K562 (cell line): Measurements from ENCODE around the gene TOR1AIP2. TPM values are rescaled to one million over a fixed set of nuclear protein-coding genes. Genes with fewer than 3 reads are reported as not detected.

Source experiments
- C11orf30 ChIP-seq: fragments of 450-650 bp; IDR thresholded peaks from 2 replicates; pipeline ENCODE4 v1.6.1; 2016; ENCODE audit warnings: low read depth, mild to moderate bottlenecking
- CBX8 ChIP-seq: fragments of 200-600 bp; sonication (generic); IDR thresholded peaks from 2 replicates; pipeline ENCODE4 v1.6.1; 2012; ENCODE audit warnings: borderline replicate concordance, mixed run types, low read depth, mild to moderate bottlenecking, moderate library complexity, mixed read lengths, low read length, control low read depth, inconsistent platforms; ENCODE audit not compliant: poor library complexity, severe bottlenecking; ENCODE audit errors: extremely low read depth
- E2F5 ChIP-seq: sonication (generic); formaldehyde crosslinking; IDR thresholded peaks from 2 replicates; pipeline ENCODE4 v1.8.0; 2022; ENCODE audit warnings: mild to moderate bottlenecking, missing genetic modification reagents
- ESRRA ChIP-seq: fragments of 450-650 bp; IDR thresholded peaks from 2 replicates; pipeline ENCODE4 v1.6.1; 2014; ENCODE audit warnings: low read depth, mild to moderate bottlenecking, moderate library complexity, borderline replicate concordance
- FOXK2 ChIP-seq, 2 experiments: fragments of 450-650 bp; IDR thresholded peaks in 1 of 2; conservative IDR thresholded peaks in 1 of 2; 2 replicates each; pipeline ENCODE4 v1.6.1; 2016; ENCODE audit warnings: low read depth in 2 of 2, mild to moderate bottlenecking in 1 of 2
- GTF2F1 ChIP-seq: IDR thresholded peaks from 2 replicates; pipeline ENCODE4 v1.6.1; 2011; ENCODE audit warnings: low read depth, low read length, improper control_type of control experiment
- HOXB6 ChIP-seq: fragments of 250-450 bp; sonication (Bioruptor Pico); IDR thresholded peaks from 2 replicates; pipeline ENCODE4 v1.5.1; 2022; ENCODE audit warnings: mild to moderate bottlenecking, borderline replicate concordance
- JUNB ChIP-seq: fragments of 450-650 bp; formaldehyde crosslinking; conservative IDR thresholded peaks from 2 replicates; pipeline ENCODE4 v1.4.0; 2020; ENCODE audit warnings: mild to moderate bottlenecking
- RFX1 ChIP-seq: fragments of 450-650 bp; IDR thresholded peaks from 2 replicates; pipeline ENCODE4 v1.6.1; 2016; ENCODE audit warnings: mild to moderate bottlenecking, moderate library complexity
- RREB1 ChIP-seq: fragments of 250-450 bp; sonication (Bioruptor Pico); IDR thresholded peaks from 2 replicates; pipeline ENCODE4 v1.4.0; 2020
- SAFB ChIP-seq: fragments of 200-400 bp; formaldehyde crosslinking; IDR thresholded peaks from 2 replicates; pipeline ENCODE4 v1.6.1; 2017; ENCODE audit warnings: low read depth, low read length, borderline replicate concordance
- SRSF3 ChIP-seq: fragments of 200-400 bp; formaldehyde crosslinking; IDR thresholded peaks from 2 replicates; pipeline ENCODE4 v1.6.1; 2016; ENCODE audit warnings: mild to moderate bottlenecking, low read length, moderate library complexity; ENCODE audit not compliant: insufficient read depth
- TAL1 ChIP-seq: fragments of 450-650 bp; IDR thresholded peaks from 2 replicates; pipeline ENCODE4 v1.6.1; 2016; ENCODE audit warnings: mild to moderate bottlenecking
- TBP ChIP-seq: optimal IDR thresholded peaks from 2 replicates; pipeline ENCODE3; 2011; ENCODE audit warnings: low read depth, low read length, improper control_type of control experiment
- ZBTB2 ChIP-seq: fragments of 450-650 bp; IDR thresholded peaks from 2 replicates; pipeline ENCODE4 v1.6.1; 2016; ENCODE audit warnings: antibody characterized with exemption
- ZC3H4 ChIP-seq: sonication (generic); formaldehyde crosslinking; IDR thresholded peaks from 2 replicates; pipeline ENCODE4 v1.9.0; 2021; ENCODE audit warnings: missing genetic modification reagents, borderline replicate concordance
- ZFP30 ChIP-seq: fragments of 250-450 bp; sonication (Bioruptor Pico); IDR thresholded peaks from 2 replicates; pipeline ENCODE4 v1.8.0; 2022; ENCODE audit warnings: moderate library complexity, mild to moderate bottlenecking, inconsistent platforms, borderline replicate concordance
- ZNF140 ChIP-seq: fragments of 250-450 bp; sonication (Bioruptor Pico); IDR thresholded peaks from 2 replicates; pipeline ENCODE4 v1.8.0; 2021; ENCODE audit warnings: moderate library complexity, mild to moderate bottlenecking, inconsistent platforms
- ZNF583 ChIP-seq: fragments of 250-450 bp; sonication (Bioruptor Pico); IDR thresholded peaks from 2 replicates; pipeline ENCODE4 v1.4.0; 2020
- ZNF764 ChIP-seq: fragments of 250-450 bp; sonication (Bioruptor Pico); IDR thresholded peaks from 2 replicates; pipeline ENCODE4 v1.4.0; 2020; ENCODE audit warnings: low read depth, mild to moderate bottlenecking, moderate library complexity
- polyA plus RNA-seq, 8 experiments: library from polyadenylated mRNA; depleted of rRNA in 4 of 8; stranded (reverse) in 5 of 8; unstranded in 3 of 8; fragments of >200 nt; fragmentation: Nextera tagmentation in 2 of 8; fragmentation: Illumina TruSeq in 1 of 8; extraction: Ambion mirVana in 2 of 8; extraction: Trizol in 1 of 8; gene quantifications; 2 replicates each; pipeline versions ENCODE4 v1.2.1 to v1.2.3, GENCODE V29; 2011 to 2014; ENCODE audit warnings: inconsistent platforms in 1 of 8, missing spikeins in 1 of 8
- total RNA-seq, 7 experiments: library from RNA; depleted of rRNA in 6 of 7; stranded (reverse); fragments of >200 nt in 6 of 7; fragmentation: Illumina TruSeq in 2 of 7; extraction: Trizol in 2 of 7; gene quantifications; 2 replicates each; pipeline versions ENCODE4 v1.2.1 to v1.2.3, GENCODE V29; 2011 to 2021; ENCODE audit warnings: low replicate concordance in 1 of 7

TOR1AIP2 gene
- total and polyA plus RNA-seq, 9 of the 15 experiments (the other 6 are each of a cell fraction or from before 2014, with no cell fraction given): 16.7 to 122 (median 41.4) TPM

- peak; percentile 84 for TF ChIP-seq ESRRA
- peak; percentile 89 for TF ChIP-seq ZNF583
- peak; percentile 97 for TF ChIP-seq TBP
- TF ChIP-seq HOXB6: peak; percentile 59; the same call in 1 of the 2 replicates
- TF ChIP-seq E2F5 (CRISPR knock-in tag): 0 out of 2 replicates have a peak, but pooled peaks have one; percentile 55
- TF ChIP-seq ZNF140 (CRISPR knock-in tag): no peak
- peak; percentile 94 for TF ChIP-seq ZBTB2
- TF ChIP-seq ZNF764 (CRISPR knock-in tag): peak; percentile 75; the same call in 1 of the 2 replicates
- TF ChIP-seq TAL1: no peak
- TF ChIP-seq FOXK2 (conservative IDR thresholded peaks at IDR 0.05 in 1 of 2, IDR thresholded peaks at IDR 0.05 in 1 of 2; ENCODE audit: low read depth in 2 of 2): peak; percentile 97 to 98
- peak; percentile 97 for TF ChIP-seq RREB1 (CRISPR knock-in tag)
- no peak for TF ChIP-seq CBX8
- no peak for TF ChIP-seq ZFP30 (CRISPR knock-in tag)
- peak; percentile 14; the same call in 1 of the 2 replicates for TF ChIP-seq ZC3H4 (CRISPR knock-in tag)
- 0 out of 2 replicates have a peak, but pooled peaks have one; percentile 39 for TF ChIP-seq SRSF3
- peak; percentile 38; the same call in 1 of the 2 replicates for TF ChIP-seq JUNB
- TF ChIP-seq GTF2F1: peak; percentile 93
- TF ChIP-seq SAFB: no peak
- TF ChIP-seq RFX1: no peak
- peak; percentile 89 for TF ChIP-seq C11orf30
These were observed 4.8 kb upstream of the TOR1AIP2 start, which contains the start of gene TOR1AIP1 (continued) for GRCh38 chr1:179882253-179883039.
